SIG-M5 (cell line): ENCODE data around the gene C1orf226.

Source experiments
- DNase-seq: peaks from one replicate; lab custom pipeline; 2025; lab: John Stamatoyannopoulos, UW

The C1orf226 gene

GRCh38 chr1:162384601-162385279, 3.2 kb downstream of the C1orf226 start:
- no peak for DNase-seq

DNA sequence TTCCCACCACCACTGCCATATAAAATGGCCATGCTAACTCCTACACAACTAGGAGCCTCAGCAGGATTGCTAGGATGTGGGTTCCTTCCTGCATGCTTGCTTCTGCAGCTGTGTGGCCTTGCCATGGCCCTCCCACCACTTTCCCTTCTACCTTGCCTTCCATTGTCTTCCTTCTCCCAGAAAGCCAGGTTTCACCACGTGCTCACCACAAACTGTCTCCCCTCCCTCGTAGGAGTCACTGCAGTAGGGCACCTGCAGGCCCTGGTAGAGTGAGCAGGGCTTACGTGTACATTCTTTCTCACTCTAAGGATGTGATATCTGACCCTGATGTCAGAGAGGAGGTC, 3.7 kb downstream of the C1orf226 start:
- DNase-seq, result no peak

DNA sequence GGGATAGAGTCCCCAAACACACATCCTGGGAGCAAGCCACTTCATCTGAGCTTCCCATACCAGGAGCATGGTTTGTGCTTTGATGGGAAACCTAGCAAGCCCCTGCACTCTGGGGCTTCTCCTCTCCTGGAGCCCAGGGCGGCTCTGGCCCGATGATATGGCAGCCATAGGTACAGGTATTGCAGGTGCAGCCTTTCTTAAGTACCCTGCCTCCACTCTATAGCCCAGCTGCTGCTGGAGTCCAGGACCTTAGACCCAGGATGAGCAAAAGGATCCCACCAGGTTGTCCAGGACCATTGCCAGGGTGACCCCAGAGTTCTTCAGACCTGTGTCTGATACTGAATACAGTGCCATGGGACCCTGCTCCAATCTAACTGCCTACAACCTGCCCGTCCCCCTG, 4.2 kb downstream of the C1orf226 start:
- no peak for DNase-seq

GRCh38 chr1:162386292-162387225, 5.0 kb downstream of the C1orf226 start:
- no peak for DNase-seq

DNA sequence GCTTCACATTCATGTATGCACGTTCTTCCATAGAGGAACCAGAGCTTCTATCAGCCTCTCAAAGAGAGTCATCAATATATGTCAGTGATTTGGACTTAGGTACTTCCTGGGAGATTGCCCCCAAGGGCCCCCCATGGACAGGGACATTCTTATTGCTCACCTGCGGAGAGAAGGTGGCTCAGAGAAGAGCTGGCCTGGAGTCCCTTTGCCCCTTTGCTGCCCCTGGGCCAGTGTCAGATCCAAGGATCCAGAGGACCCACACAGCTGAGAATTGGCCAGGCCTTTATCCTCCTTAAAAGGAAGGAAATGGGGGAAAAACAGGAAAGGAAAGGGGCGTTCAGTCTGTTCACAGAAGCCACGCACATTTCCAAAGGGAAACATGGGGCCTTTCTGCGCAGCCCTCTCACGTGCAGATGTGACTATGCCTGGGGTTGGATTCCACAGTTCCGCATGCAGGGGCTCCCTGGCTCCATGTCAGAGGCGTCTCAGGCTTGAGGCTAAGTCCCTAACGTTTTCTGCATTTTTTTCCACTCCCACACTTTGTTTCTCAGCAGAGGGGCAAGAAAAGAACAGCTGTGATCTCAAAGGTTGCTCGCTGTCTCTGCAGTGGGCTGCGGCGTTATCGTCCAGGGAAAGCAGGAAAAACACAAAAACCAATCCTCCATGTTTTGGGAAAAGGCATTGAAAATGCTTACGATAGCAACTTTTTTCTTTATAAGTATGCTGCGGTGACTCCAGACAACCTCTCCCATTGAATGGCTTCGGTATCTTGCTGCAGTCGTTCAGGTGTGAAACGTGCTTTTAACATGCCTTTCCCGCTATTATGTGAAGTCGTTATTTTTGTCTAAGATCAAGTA, 5.9 kb downstream of the C1orf226 start:
- no peak for DNase-seq

DNA sequence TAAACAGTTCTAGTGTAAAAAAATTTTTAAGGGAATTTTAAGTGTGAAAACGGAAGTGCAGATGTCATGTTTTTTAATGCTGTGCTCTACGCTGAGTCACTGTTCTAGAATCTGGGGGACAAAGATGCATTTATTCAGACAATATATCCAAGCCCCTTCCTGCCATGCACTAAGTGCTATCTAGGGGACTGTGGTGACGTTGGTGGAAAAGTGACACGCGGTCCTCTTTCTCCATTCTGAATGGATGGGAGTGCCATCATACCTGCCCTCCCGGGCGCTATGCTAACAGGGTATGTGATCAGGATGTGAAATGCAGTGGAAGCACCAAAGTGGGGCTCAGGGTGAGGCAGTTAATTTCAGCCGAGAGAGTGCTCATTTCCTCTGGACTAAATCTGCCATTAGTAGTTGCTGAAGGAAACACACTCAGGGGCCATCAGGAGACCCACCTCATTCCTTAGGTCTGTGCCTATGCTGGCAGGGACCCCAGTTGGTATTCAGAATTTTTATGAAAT, 6.6 kb downstream of the C1orf226 start:
- no peak for DNase-seq

DNA sequence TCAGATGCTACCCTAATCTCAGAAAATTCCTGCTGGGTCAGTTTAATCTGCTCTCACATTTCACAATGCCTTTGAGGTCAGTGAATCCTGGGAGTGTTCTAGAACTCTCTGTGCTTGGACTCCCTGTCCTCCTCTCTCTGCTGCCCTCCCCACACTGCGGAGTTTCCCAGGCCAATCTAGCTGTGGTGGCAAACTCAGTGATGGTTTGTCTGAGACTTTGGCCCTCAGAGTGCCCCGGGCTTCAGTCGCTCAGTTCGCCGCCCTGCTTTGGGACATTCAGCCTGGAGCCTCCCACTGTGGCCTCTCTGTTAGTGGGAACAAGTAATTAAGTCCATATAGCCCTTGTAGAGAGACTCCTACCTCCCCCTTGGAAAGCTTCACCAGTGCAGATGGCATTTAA, 7.1 kb downstream of the C1orf226 start:
- no peak for DNase-seq

GRCh38 chr1:162389021-162389818, 7.7 kb downstream of the C1orf226 start:
- no peak for DNase-seq

DNA sequence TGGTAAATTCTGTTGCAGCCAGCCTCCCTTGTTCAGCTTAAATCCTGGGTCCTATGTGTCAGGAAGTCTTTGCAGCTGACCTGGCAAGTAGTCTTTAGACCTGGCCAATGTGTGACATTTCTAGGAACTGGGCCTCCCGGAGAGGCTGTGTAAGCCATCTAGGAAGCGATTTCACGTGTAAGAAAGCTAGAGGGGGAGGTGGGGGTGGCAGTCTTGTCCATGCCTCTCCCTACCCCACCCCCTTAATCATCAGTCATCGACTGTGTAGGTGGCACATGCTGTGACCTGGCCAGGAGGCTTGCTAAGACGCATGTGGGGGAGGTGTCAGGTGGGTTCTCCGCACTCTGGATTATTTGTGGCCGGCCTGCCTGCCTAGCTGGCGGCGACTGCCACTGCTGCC, 8.4 kb downstream of the C1orf226 start:
- no peak for DNase-seq

DNA sequence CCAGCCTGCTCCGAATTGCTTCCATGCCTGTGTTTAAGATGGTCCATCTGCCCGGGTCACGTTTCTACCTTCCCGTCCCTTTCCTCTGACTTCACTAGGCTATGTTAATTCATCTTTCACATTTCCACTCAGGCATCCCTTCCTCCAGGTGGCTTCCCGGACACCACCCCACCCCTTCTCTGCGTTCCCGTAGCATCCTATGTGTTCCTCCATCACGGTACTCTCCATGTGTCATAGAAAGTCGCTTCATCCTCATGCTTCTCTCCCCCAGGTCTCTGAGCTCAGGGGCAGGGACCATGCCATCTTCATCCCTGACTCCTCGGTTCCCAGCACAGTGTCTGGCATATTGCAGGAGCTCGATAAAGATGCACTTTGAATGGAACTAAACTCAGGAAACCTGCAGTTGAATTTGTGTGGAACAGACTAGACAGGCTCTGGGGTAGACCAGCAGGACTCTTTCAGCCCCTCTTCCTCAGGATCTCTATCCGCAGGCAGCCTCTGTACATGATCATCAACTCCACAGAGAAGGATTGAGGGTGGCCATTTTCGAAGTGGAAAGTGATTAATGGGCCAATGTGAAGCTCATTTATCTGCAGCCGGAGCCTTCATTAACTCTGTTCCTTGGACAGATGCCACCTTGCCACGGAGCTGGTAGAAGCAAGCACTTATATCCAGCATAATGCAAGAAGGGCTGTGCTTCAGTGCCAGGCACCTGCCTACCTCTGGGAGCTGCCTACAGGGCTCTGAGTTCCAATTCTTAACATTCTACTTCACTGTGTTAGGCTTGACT, 9.1 kb downstream of the C1orf226 start:
- no peak for DNase-seq

- no peak for DNase-seq
These were observed 10.4 kb downstream of the C1orf226 start for GRCh38 chr1:162391790-162392563.

GRCh38 chr1:162396201-162396906, 14.8 kb downstream of the C1orf226 start:
- no peak for DNase-seq

GRCh38 chr1:162397039-162397448, 15.5 kb downstream of the C1orf226 start:
- DNase-seq, result no peak

GRCh38 chr1:162397943-162398560, 16.5 kb downstream of the C1orf226 start:
- no peak for DNase-seq

GRCh38 chr1:162398999-162399580, 17.6 kb downstream of the C1orf226 start:
- DNase-seq, result no peak

- DNase-seq, result no peak
These were observed 19.3 kb downstream of the C1orf226 start for GRCh38 chr1:162400790-162401355.

DNA sequence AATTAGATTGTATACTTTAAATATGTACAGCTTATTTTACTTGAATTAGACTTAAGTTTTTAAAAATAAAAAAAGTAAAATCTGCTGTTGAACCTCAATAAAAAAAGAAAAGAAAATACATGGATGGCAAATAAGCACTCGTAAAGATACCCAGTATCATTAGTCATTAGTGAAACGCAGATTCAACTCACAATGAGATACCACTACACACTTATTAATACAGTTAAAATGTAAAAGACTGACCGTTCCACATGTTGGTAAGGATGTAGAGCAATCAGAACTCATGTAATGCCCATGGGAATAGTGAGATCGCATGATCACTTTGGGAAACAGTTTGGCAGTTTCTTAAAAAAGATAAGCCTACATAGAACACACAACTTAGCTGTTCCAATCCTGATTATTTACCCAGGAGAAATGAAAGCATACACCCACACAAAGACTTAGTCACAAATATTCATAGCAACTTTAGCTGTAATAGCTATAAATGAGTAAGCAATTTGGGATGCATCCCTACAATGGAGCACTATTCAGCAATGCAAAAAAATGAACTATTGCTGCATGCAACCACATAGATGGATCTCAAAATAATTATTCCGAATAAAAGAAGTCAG, 23.1 kb downstream of the C1orf226 start:
- no peak for DNase-seq

GRCh38 chr1:162405800-162406199, 24.3 kb downstream of the C1orf226 start:
- no peak for DNase-seq
